ENCODE results near the gene SLC25A44. TPM values are rescaled to one million over a fixed set of nuclear protein-coding genes. Genes with fewer than 3 reads are reported as not detected.
"Not testable (repeated sequence)": the region's sequence is repeated elsewhere in the genome, so short reads cannot be mapped to it uniquely, and the experiment has no call there.

The SLC25A44 gene
- total and polyA plus RNA-seq, 2 of the 8 experiments (the other 6 are each of a cell fraction or from before 2014, with no cell fraction given): 23.4 to 32.1 TPM

DNA sequence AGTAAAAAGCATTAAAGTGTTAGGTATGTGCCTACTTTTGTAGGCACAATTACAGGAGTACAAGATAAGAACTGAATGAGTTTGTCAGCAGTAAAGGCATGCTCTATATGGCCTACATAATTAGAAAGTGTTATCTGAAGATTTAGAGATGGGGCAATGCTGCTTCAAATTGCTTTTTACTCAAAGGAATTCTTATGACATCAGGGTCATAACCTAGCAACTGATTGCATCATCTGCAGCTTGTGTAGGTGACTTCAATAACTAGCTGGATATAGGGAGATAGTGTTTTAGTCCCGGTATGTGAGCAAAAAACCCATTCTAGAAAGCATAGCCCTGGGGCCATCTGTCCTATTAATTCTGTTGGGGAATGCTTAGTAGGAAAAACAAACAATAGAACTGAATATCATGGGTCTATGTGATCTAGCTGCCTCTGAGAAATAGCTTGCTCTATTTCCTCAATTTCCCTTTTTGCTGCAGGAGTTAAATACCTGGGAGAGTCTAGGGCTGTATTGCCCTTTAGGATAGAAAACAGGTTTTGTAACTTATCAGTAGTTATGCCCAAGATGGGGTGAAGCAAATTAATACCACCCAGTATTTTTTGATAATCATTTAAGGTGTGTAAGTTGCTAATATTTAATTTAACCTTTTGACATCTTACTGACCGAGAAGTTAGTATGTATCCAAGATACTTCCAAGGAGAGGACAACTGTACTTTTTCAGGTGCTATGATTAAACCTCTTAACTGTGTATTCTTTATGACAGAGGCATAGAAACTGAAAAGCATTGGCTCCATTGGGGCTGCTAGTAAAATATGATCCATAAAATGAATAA, 7.3 kb upstream of the SLC25A44 start:
- DNase-seq (ENCODE audit: low read depth in 1 of 2, low spot score in 2 of 2); H2BK15ac ChIP-seq (ENCODE audit: low read length); H3K23ac ChIP-seq (ENCODE audit: insufficient read length); H3K27me3 ChIP-seq (replicated peaks in 1 of 4; ENCODE audit: control insufficient read depth in 3 of 4, extremely low read depth in 1 of 4, insufficient read depth in 3 of 4, low read length in 3 of 4); H2BK20ac ChIP-seq (ENCODE audit: low read length); H4K91ac ChIP-seq (replicated peaks; ENCODE audit: insufficient read length, low read length); H3K4me2 ChIP-seq (ENCODE audit: insufficient read depth in 1 of 2, low read depth in 2 of 2, low read length in 2 of 2); H2AFZ ChIP-seq (ENCODE audit: low read length); H2BK5ac ChIP-seq (ENCODE audit: low read depth, low read length); H2BK12ac ChIP-seq (ENCODE audit: low read depth, low read length); H3K4ac ChIP-seq (replicated peaks; ENCODE audit: insufficient read length, low read depth, low read length); H3K4me1 ChIP-seq (replicated peaks in 1 of 4; ENCODE audit: control insufficient read depth in 3 of 4, insufficient read depth in 4 of 4, low read length in 3 of 4); H2BK120ac ChIP-seq (replicated peaks; ENCODE audit: low read depth, low read length); H4K20me1 ChIP-seq (replicated peaks in 1 of 2; ENCODE audit: control insufficient read depth in 1 of 2, insufficient read depth in 2 of 2, low read length in 2 of 2); H4K5ac ChIP-seq (ENCODE audit: insufficient read length, low read depth, low read length); H3K14ac ChIP-seq (ENCODE audit: insufficient read length); H3K79me1 ChIP-seq (ENCODE audit: low read depth, low read length); FAIRE-seq; H3K36me3 ChIP-seq (ENCODE audit: control insufficient read depth in 2 of 4, insufficient read depth in 4 of 4, low read length in 3 of 4); H4K8ac ChIP-seq (ENCODE audit: extremely low read depth, insufficient read depth, low read length); H3K9ac ChIP-seq (replicated peaks in 1 of 4; ENCODE audit: extremely low read depth in 1 of 4, low read depth in 3 of 4, low read length in 3 of 4); H3K56ac ChIP-seq (replicated peaks; ENCODE audit: insufficient read length, low read depth, low read length); H3K4me3 ChIP-seq (ENCODE audit: extremely low read depth in 1 of 4, insufficient read depth in 2 of 4, low read depth in 3 of 4, low read length in 4 of 4); H3K23me2 ChIP-seq (ENCODE audit: low read depth, low read length); H3K27ac ChIP-seq (ENCODE audit: low read depth, low read length); H2AK5ac ChIP-seq (ENCODE audit: low read depth, low read length); H3K79me2 ChIP-seq (ENCODE audit: control insufficient read depth in 1 of 2, insufficient read depth in 2 of 2, low read length in 2 of 2); H3K18ac ChIP-seq (ENCODE audit: extremely low read depth, low read length): not testable (repeated sequence)
- peaks cover 14 to 15% of the 10 kb centered on the region in 2 experiments for H3K9me3 ChIP-seq (ENCODE audit: insufficient read depth in 2 of 2, low read depth in 1 of 2, low read length in 1 of 2)
- ChIA-PET POLR2A (ENCODE audit: partially characterized antibody) (interaction anchor here (1.5 kb wide), 1 partner anchor 26 kb away, joined by 5 read pairs; the partner anchor contains the start of gene PMF1), CTCF (ENCODE audit: partially characterized antibody) (interaction anchor here (0.6 to 1.8 kb wide), 4 partner anchors 13 to 59 kb away, joined by 3 to 4 read pairs (median 3); no protein-coding TSS in a partner anchor)
- 98% methylated on average over 2 of the region's 2 CpGs; no CpG with 5 or more reads in 1 of the 2 experiments for WGBS, 2 experiments (ENCODE audit: extremely low coverage in 1 of 2, insufficient coverage in 1 of 2, insufficient read length in 1 of 2, insufficient replicate concordance in 2 of 2, low coverage in 1 of 2, low lambda C conversion rate in 2 of 2, missing lambda C conversion rate in 1 of 2)
